ENCODE data around the gene PCBD2. TPM values are rescaled to one million over a fixed set of nuclear protein-coding genes. Genes with fewer than 3 reads are reported as not detected.

Gene PCBD2
- polyA plus RNA-seq, 3 donors = 9.0 to 12.6 (median 9.0) TPM

DNA sequence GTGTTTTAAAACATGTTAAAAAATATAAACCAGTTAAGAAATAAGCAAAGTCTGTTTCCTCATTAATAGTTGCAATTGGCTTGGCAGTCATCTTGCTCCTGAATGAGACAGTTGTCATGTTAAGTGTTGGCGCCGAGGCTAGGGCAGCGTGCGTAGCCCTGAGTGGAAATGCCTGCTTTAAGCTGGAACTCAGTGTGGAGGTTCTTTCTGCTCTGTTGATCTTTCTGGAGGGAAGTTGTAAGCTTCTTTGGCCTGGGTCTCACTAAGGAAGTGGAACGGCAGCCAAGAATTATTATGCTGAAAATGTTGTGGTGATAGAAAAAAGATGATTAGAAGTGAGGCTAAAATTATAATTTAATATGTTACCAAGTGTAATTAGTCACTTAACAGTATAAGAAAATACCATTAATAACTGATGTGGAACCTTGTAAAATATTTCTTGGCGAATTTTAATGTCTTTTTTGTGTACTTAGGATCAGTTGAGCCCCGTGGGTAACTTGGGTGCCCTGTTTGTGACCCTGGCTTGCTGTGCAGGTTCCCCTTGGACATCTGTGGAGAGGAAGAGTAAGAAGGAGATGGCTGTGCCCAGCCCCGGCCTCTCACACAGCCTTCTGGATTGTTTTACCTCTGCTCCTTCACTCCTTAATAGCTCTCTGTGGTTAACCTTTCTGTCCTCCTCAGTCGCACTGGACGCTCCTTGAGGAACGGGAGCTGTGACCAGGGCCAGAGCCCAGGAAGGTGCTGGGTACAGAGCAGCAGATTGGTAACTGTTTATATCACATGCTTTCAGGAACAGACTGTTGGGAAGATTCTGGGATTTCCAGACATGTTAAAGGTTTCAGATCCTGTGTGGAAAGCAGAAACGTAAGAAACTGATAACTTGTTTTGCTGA is 31.0 kb downstream of the PCBD2 start:
- H2AFZ ChIP-seq (ENCODE audit: insufficient read depth, low read depth, low read length, poor library complexity, severe bottlenecking) = no peak overlapping the region
- no peak overlapping the region for H3K4me3 Mint-ChIP-seq
- no peak overlapping the region for H3K4me3 ChIP-seq (replicated peaks in 1 of 3; ENCODE audit: low read depth in 2 of 3, low read length in 3 of 3)
- H3K36me3 Mint-ChIP-seq = peaks cover 59 to 73% of the 10 kb centered on the region in 2 donors
- intact Hi-C loops (cut with micrococcal nuclease) = no loop called here
- no peaks in the 10 kb centered on the region for H3K4me1 Mint-ChIP-seq
- no peak overlapping the region for H3K27ac ChIP-seq (ENCODE audit: low read depth in 1 of 2, low read length in 2 of 2)
- TF ChIP-seq, protein P1, sequence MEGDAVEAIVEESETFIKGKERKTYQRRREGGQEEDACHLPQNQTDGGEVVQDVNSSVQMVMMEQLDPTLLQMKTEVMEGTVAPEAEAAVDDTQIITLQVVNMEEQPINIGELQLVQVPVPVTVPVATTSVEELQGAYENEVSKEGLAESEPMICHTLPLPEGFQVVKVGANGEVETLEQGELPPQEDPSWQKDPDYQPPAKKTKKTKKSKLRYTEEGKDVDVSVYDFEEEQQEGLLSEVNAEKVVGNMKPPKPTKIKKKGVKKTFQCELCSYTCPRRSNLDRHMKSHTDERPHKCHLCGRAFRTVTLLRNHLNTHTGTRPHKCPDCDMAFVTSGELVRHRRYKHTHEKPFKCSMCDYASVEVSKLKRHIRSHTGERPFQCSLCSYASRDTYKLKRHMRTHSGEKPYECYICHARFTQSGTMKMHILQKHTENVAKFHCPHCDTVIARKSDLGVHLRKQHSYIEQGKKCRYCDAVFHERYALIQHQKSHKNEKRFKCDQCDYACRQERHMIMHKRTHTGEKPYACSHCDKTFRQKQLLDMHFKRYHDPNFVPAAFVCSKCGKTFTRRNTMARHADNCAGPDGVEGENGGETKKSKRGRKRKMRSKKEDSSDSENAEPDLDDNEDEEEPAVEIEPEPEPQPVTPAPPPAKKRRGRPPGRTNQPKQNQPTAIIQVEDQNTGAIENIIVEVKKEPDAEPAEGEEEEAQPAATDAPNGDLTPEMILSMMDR (IDR thresholded peaks at IDR 0.05) = no peak
- 86% methylated on average over 6 of the region's 12 CpGs for WGBS (ENCODE audit: insufficient coverage)
- no peak overlapping the region for H3K4me2 ChIP-seq (replicated peaks; ENCODE audit: extremely low read depth, low read length, poor library complexity, severe bottlenecking)
- H3K4me1 ChIP-seq (ENCODE audit: control insufficient read depth in 1 of 2, insufficient read depth in 2 of 2, low read length in 2 of 2) = no peaks in the 10 kb centered on the region
- peaks cover 20 to 52% of the 10 kb centered on the region in 2 donors for H3K36me3 ChIP-seq (replicated peaks in 1 of 2; ENCODE audit: control insufficient read depth in 1 of 2, insufficient read depth in 2 of 2, low read length in 2 of 2)
- no peaks in the 10 kb centered on the region for H4K20me1 ChIP-seq (ENCODE audit: insufficient read depth, low read length)
- no peaks in the 10 kb centered on the region for H3K79me2 ChIP-seq (ENCODE audit: insufficient read depth, low read length)
- H3K27me3 ChIP-seq (ENCODE audit: control insufficient read depth in 2 of 2, insufficient read depth in 2 of 2, low read length in 2 of 2) = no peaks in the 10 kb centered on the region
- no peaks in the 10 kb centered on the region for H3K9me3 ChIP-seq (replicated peaks in 1 of 2; ENCODE audit: control insufficient read depth in 1 of 2, insufficient read depth in 1 of 2, low read length in 2 of 2)
- no peak overlapping the region for H3K9ac ChIP-seq (ENCODE audit: insufficient read depth, low read length, poor library complexity, severe bottlenecking)
- no peaks in the 10 kb centered on the region for H3K9me3 Mint-ChIP-seq
- H3K27me3 Mint-ChIP-seq (ENCODE audit: low read depth in 3 of 3) = no peaks in the 10 kb centered on the region
- peak overlapping the region in 2 of 7 donors; percentile 11 to 13 for H3K27ac Mint-ChIP-seq
- no peak for DNase-seq

DNA sequence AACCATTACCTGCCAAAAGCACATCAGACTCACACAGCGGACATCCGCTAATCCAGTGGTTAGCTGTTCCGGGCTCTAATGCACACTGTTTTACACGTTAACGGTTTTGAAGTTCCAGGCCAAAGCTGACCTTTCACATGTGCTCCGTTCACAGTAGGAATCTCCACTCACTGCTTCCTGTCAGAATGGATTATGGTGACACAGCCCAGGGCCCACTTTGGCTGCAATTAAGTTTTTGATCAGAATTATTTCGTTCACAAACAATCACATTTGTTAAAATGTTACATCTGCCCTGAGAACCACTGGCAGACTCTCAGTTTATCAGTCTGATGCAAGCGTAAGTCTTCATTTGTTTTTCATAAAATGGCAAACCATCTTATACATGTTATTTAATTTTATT is 32.6 kb downstream of the PCBD2 start:
- no peaks in the 10 kb centered on the region for H3K9me3 Mint-ChIP-seq
- peaks cover 25 to 42% of the 10 kb centered on the region in 2 donors for H3K36me3 ChIP-seq (replicated peaks in 1 of 2; ENCODE audit: control insufficient read depth in 1 of 2, insufficient read depth in 2 of 2, low read length in 2 of 2)
- no peaks in the 10 kb centered on the region for H3K4me1 ChIP-seq (ENCODE audit: control insufficient read depth in 1 of 2, insufficient read depth in 2 of 2, low read length in 2 of 2)
- no peak overlapping the region for H3K9ac ChIP-seq (ENCODE audit: insufficient read depth, low read length, poor library complexity, severe bottlenecking)
- DNase-seq = no peak
- no peaks in the 10 kb centered on the region for H3K9me3 ChIP-seq (replicated peaks in 1 of 2; ENCODE audit: control insufficient read depth in 1 of 2, insufficient read depth in 1 of 2, low read length in 2 of 2)
- H3K79me2 ChIP-seq (ENCODE audit: insufficient read depth, low read length) = no peaks in the 10 kb centered on the region
- H3K4me1 Mint-ChIP-seq = no peaks in the 10 kb centered on the region
- no peaks in the 10 kb centered on the region for H3K27me3 Mint-ChIP-seq (ENCODE audit: low read depth in 3 of 3)
- H3K4me2 ChIP-seq (replicated peaks; ENCODE audit: extremely low read depth, low read length, poor library complexity, severe bottlenecking) = no peak overlapping the region
- no peaks in the 10 kb centered on the region for H4K20me1 ChIP-seq (ENCODE audit: insufficient read depth, low read length)
- H3K27ac Mint-ChIP-seq = no peak overlapping the region
- intact Hi-C loops (cut with micrococcal nuclease) = no loop called here
- H3K4me3 Mint-ChIP-seq = no peak overlapping the region
- no peak overlapping the region for H2AFZ ChIP-seq (ENCODE audit: insufficient read depth, low read depth, low read length, poor library complexity, severe bottlenecking)
- TF ChIP-seq, protein P1 (IDR thresholded peaks at IDR 0.05) = no peak
- WGBS (ENCODE audit: insufficient coverage) = 100% methylated on average over 7 of the region's 8 CpGs
- H3K27me3 ChIP-seq (ENCODE audit: control insufficient read depth in 2 of 2, insufficient read depth in 2 of 2, low read length in 2 of 2) = no peaks in the 10 kb centered on the region
- H3K27ac ChIP-seq (ENCODE audit: low read depth in 1 of 2, low read length in 2 of 2) = no peak overlapping the region
- H3K4me3 ChIP-seq (replicated peaks in 1 of 3; ENCODE audit: low read depth in 2 of 3, low read length in 3 of 3) = no peak overlapping the region
- H3K36me3 Mint-ChIP-seq = peaks cover 55 to 68% of the 10 kb centered on the region in 2 donors

Measured in CD14-positive monocyte (primary cell).